ENCODE results near the gene ANAPC16. TPM values are rescaled to one million over a fixed set of nuclear protein-coding genes. Genes with fewer than 3 reads are reported as not detected.
A peak's percentile ranks its signal among the peaks of the same experiment; 100 is the strongest.

ANAPC16 gene
- total and polyA plus RNA-seq, 4 donors: 67.9 to 138 (median 91.4) TPM

DNA sequence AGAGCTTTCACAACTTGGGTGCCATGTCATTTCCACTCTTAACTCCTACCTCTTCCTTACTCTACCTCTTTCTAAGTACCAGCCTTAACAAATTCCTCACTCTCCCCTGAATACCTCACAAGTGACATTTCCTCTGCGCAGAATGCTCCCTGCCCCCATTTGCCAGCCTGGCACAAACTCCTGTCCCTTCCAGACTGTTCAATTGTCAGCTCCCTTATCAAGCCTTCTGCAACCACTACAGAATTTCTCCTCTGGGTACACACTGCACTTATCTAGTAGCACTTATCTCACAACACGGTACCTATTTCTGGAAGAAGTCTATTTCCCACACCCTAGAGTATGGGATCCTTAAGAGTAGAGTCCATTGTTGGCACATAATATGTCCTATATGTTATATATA is 39.1 kb upstream of the ANAPC16 start:
- TF ChIP-seq, protein P1, sequence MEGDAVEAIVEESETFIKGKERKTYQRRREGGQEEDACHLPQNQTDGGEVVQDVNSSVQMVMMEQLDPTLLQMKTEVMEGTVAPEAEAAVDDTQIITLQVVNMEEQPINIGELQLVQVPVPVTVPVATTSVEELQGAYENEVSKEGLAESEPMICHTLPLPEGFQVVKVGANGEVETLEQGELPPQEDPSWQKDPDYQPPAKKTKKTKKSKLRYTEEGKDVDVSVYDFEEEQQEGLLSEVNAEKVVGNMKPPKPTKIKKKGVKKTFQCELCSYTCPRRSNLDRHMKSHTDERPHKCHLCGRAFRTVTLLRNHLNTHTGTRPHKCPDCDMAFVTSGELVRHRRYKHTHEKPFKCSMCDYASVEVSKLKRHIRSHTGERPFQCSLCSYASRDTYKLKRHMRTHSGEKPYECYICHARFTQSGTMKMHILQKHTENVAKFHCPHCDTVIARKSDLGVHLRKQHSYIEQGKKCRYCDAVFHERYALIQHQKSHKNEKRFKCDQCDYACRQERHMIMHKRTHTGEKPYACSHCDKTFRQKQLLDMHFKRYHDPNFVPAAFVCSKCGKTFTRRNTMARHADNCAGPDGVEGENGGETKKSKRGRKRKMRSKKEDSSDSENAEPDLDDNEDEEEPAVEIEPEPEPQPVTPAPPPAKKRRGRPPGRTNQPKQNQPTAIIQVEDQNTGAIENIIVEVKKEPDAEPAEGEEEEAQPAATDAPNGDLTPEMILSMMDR (IDR thresholded peaks at IDR 0.05; ENCODE audit: control extremely low read depth, extremely low read depth): no peak
- Histone ChIP-seq H3K4me3 (no peak overlapping the region), H3K9me3 (ENCODE audit: control insufficient read depth in 4 of 4, insufficient read depth in 3 of 4, low read length in 3 of 4) (no peaks in the 10 kb centered on the region), H3K36me3 (ENCODE audit: control insufficient read depth in 4 of 4, insufficient read depth in 4 of 4, low read length in 4 of 4) (peaks cover 2 to 14% (median 3%) of the 10 kb centered on the region in 4 donors), H3K27me3 (ENCODE audit: control insufficient read depth in 3 of 3, insufficient read depth in 3 of 3, low read length in 2 of 3) (no peaks in the 10 kb centered on the region), H3K27ac (ENCODE audit: low read depth in 1 of 2, low read length in 1 of 2) (peak overlapping the region in 1 of 2 donors; percentile 81), H3K4me1 (ENCODE audit: control insufficient read depth in 5 of 5, insufficient read depth in 5 of 5, low read length in 5 of 5) (peaks cover 0 to 13% (median 0%) of the 10 kb centered on the region in 5 donors), H3K9ac (ENCODE audit: insufficient read depth in 1 of 2, low read length in 2 of 2) (no peak overlapping the region)
- DNase-seq: no peak
- 73 to 92% methylated on average over 2 of the region's 2 CpGs for WGBS, 2 donors
- peak; percentile 41 for ATAC-seq (ENCODE audit: insufficient read depth, low FRiP score)

- DNase-seq (no peak), ATAC-seq (ENCODE audit: insufficient read depth, low FRiP score) (no peak)
- H3K9me3 ChIP-seq (ENCODE audit: control insufficient read depth in 4 of 4, insufficient read depth in 3 of 4, low read length in 3 of 4): no peaks in the 10 kb centered on the region
- no peaks in the 10 kb centered on the region for H3K27me3 ChIP-seq (ENCODE audit: control insufficient read depth in 3 of 3, insufficient read depth in 3 of 3, low read length in 2 of 3)
- 97 to 98% methylated on average over 2 of the region's 2 CpGs for WGBS, 2 donors
- no peak overlapping the region for H3K4me3 ChIP-seq
- TF ChIP-seq, protein P1 (IDR thresholded peaks at IDR 0.05; ENCODE audit: control extremely low read depth, extremely low read depth): no peak
- peak overlapping the region in 1 of 2 donors; percentile 81 for H3K27ac ChIP-seq (ENCODE audit: low read depth in 1 of 2, low read length in 1 of 2)
- no peak overlapping the region for H3K9ac ChIP-seq (ENCODE audit: insufficient read depth in 1 of 2, low read length in 2 of 2)
- peaks cover 0 to 13% (median 0%) of the 10 kb centered on the region in 5 donors for H3K4me1 ChIP-seq (ENCODE audit: control insufficient read depth in 5 of 5, insufficient read depth in 5 of 5, low read length in 5 of 5)
- peaks cover 2 to 14% (median 4%) of the 10 kb centered on the region in 4 donors for H3K36me3 ChIP-seq (ENCODE audit: control insufficient read depth in 4 of 4, insufficient read depth in 4 of 4, low read length in 4 of 4)
Observed at GRCh38 chr10:72177454-72177853, 38.4 kb upstream of the ANAPC16 start.

DNA sequence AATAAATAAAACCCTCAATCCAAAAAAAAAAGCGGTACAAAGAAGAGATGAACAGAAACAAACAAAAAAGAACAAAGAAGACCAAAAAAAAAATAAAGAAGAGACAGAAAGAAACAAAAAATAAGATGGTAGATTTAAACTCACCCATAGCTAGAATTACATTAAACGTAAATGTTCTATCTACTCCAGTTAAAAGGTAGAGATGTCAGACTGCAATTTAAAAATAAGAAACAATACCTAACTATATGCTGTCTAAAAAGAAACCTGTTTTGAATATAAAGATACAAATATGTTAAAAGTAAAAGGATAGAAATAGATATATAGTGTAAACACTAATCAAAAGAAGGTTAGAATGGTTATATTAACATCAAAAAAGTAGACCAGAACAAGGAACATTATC is 31.7 kb upstream of the ANAPC16 start:
- Histone ChIP-seq H3K9ac (ENCODE audit: insufficient read depth in 1 of 2, low read length in 2 of 2) (no peak overlapping the region), H3K27me3 (ENCODE audit: control insufficient read depth in 3 of 3, insufficient read depth in 3 of 3, low read length in 2 of 3) (no peaks in the 10 kb centered on the region), H3K36me3 (ENCODE audit: control insufficient read depth in 4 of 4, insufficient read depth in 4 of 4, low read length in 4 of 4) (peaks cover 0 to 13% (median 5%) of the 10 kb centered on the region in 4 donors), H3K27ac (ENCODE audit: low read depth in 1 of 2, low read length in 1 of 2) (no peak overlapping the region), H3K9me3 (ENCODE audit: control insufficient read depth in 4 of 4, insufficient read depth in 3 of 4, low read length in 3 of 4) (peaks cover 0 to 3% (median 0%) of the 10 kb centered on the region in 4 donors), H3K4me1 (ENCODE audit: control insufficient read depth in 5 of 5, insufficient read depth in 5 of 5, low read length in 5 of 5) (peaks cover 0 to 5% (median 0%) of the 10 kb centered on the region in 5 donors), H3K4me3 (no peak overlapping the region)
- TF ChIP-seq, protein P1 (IDR thresholded peaks at IDR 0.05; ENCODE audit: control extremely low read depth, extremely low read depth): no peak
- WGBS, 2 donors: 97 to 100% methylated on average over 2 of the region's 2 CpGs
- no peak for ATAC-seq (ENCODE audit: insufficient read depth, low FRiP score)
- no peak for DNase-seq
